ENCODE data around the gene TRIM9.

DNA sequence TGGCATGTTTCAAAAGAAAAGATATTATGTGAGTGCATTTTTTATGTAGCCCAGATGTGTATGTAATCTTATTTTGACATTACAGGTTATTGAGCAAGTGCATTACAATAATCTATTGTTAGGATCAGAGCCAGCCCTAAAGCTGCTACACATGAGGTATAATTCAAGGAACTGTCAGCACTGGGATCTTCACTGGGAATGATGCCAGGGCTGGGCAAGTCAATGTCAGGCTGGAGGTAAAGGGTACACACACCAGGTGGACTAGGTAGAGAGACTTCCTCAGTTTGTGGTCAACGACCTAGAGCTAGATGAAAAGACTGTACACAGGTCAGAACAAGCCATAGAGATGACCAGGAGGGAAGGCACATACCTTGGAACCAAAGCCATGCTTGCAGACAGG is 15.4 kb downstream of the TRIM9 start:
- TF ChIP-seq, protein P1, sequence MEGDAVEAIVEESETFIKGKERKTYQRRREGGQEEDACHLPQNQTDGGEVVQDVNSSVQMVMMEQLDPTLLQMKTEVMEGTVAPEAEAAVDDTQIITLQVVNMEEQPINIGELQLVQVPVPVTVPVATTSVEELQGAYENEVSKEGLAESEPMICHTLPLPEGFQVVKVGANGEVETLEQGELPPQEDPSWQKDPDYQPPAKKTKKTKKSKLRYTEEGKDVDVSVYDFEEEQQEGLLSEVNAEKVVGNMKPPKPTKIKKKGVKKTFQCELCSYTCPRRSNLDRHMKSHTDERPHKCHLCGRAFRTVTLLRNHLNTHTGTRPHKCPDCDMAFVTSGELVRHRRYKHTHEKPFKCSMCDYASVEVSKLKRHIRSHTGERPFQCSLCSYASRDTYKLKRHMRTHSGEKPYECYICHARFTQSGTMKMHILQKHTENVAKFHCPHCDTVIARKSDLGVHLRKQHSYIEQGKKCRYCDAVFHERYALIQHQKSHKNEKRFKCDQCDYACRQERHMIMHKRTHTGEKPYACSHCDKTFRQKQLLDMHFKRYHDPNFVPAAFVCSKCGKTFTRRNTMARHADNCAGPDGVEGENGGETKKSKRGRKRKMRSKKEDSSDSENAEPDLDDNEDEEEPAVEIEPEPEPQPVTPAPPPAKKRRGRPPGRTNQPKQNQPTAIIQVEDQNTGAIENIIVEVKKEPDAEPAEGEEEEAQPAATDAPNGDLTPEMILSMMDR (conservative IDR thresholded peaks at IDR 0.05; ENCODE audit: low read length): no peak
- no peak for TF ChIP-seq EZH2phosphoT487 (IDR thresholded peaks at IDR 0.05; ENCODE audit: borderline replicate concordance)
